Endodermal cell (in vitro differentiated cells): ENCODE results near the gene PLEKHO1. TPM values are rescaled to one million over a fixed set of nuclear protein-coding genes. Genes with fewer than 3 reads are reported as not detected.

Experiments used
- DNase-seq: peaks from one replicate; pipeline ENCODE4 v3.0.0-alpha.2; 2017
- H3K27ac ChIP-seq: 2 replicates; pipeline ENCODE4 v1.5.1; 2013; ENCODE audit warnings: mild to moderate bottlenecking, low read depth, low read length, moderate library complexity
- H3K27me3 ChIP-seq: 2 replicates; pipeline ENCODE4 v1.6.1; 2013; ENCODE audit warnings: mild to moderate bottlenecking, low read length, moderate library complexity; ENCODE audit not compliant: insufficient read depth, control insufficient read depth, poor library complexity, severe bottlenecking
- H3K36me3 ChIP-seq: 2 replicates; pipeline ENCODE4 v1.7.0; 2013; ENCODE audit warnings: mild to moderate bottlenecking, low read length, moderate library complexity; ENCODE audit not compliant: control insufficient read depth, insufficient read depth
- H3K4me1 ChIP-seq: one replicate; pipeline ENCODE4 v1.7.0; 2013; ENCODE audit warnings: low read length; ENCODE audit not compliant: control insufficient read depth, insufficient read depth
- H3K4me3 ChIP-seq: 2 replicates; pipeline ENCODE4 v1.5.1; 2013; ENCODE audit warnings: mild to moderate bottlenecking, low read length, moderate library complexity
- H3K9ac ChIP-seq: 2 replicates; pipeline ENCODE4 v1.6.1; 2013; ENCODE audit warnings: mild to moderate bottlenecking, low read length, moderate library complexity; ENCODE audit not compliant: poor library complexity, severe bottlenecking; ENCODE audit errors: extremely low read depth
- H3K9me3 ChIP-seq: 2 replicates; pipeline ENCODE4 v1.6.1; 2013; ENCODE audit warnings: mild to moderate bottlenecking, low read length, moderate library complexity; ENCODE audit not compliant: control insufficient read depth
- H3K27ac Mint-ChIP-seq: 2 replicates; pipeline ENCODE4 v1.8.0; 2020; ENCODE audit warnings: mixed read lengths
- H3K27me3 Mint-ChIP-seq: 2 replicates; pipeline ENCODE4 v1.8.0; 2021; ENCODE audit warnings: mild to moderate bottlenecking, mixed read lengths; ENCODE audit not compliant: insufficient read depth
- H3K36me3 Mint-ChIP-seq: 2 replicates; pipeline ENCODE4 v1.8.0; 2020; ENCODE audit warnings: low read depth, mixed read lengths
- H3K4me1 Mint-ChIP-seq: 2 replicates; pipeline ENCODE4 v1.8.0; 2020; ENCODE audit warnings: mixed read lengths
- H3K4me3 Mint-ChIP-seq: 2 replicates; pipeline ENCODE4 v1.8.0; 2020; ENCODE audit warnings: mild to moderate bottlenecking, moderate library complexity, mixed read lengths
- H3K9me3 Mint-ChIP-seq: 2 replicates; pipeline ENCODE4 v1.8.0; 2020; ENCODE audit warnings: mild to moderate bottlenecking, mixed read lengths
- WGBS, 2 experiments: methylation state at CpG; one replicate each; pipeline versions ENCODE4 v1.1.5 to v1.1.7; 2013; ENCODE audit warnings: missing lambda C conversion rate in 2 of 2, mixed read lengths in 1 of 2; ENCODE audit not compliant: insufficient coverage in 1 of 2, insufficient read length in 1 of 2; 5-methylcytosine and 5-hydroxymethylcytosine counted together
- total RNA-seq, 2 donors: library from RNA; stranded (reverse); fragmentation: NEBNext Ultra II Directional in 1 of 2; extraction: Animal tissue kit (Norgen Biotek cat#: 25700) in 1 of 2; gene quantifications; 2 replicates in 1 of 2; 3 replicates in 1 of 2; pipeline ENCODE4 v1.2.1, GENCODE V29; 2021
- TF ChIP-seq, protein P1 (sequence below): fragments of 200-600 bp; sonication (generic); conservative IDR thresholded peaks from 2 replicates; pipeline ENCODE4 v1.5.0; 2021; ENCODE audit warnings: antibody characterized with exemption, mild to moderate bottlenecking

The PLEKHO1 gene
- total RNA-seq, 2 donors from 2014 or later: 42.9 to 46.0 TPM

DNA sequence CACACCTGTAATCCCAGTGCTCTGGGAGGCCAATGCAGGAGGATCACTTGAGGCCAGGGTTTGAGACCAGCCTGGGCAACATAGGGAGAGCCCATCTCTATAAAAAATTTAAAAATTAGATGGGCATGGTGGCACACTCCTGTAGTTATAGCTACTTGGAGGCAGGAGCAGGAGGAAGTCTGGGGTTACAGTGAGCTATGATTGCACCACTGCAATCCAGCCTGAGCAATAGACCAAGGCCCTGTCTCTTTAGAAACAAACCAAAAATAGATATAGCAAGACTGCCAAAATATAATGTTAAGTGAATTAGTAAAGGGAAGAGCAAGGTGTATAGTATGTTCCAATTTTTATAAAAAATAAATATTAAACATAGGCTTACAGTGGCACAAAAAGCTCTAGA is 28.8 kb downstream of the PLEKHO1 start:
- DNase-seq: no peak
- Histone ChIP-seq H3K9me3 (no peaks in the 10 kb centered on the region), H3K4me1 (no peaks in the 10 kb centered on the region), H3K9ac (no peak overlapping the region), H3K27me3 (no peaks in the 10 kb centered on the region), H3K27ac (no peak overlapping the region), H3K36me3 (no peaks in the 10 kb centered on the region), H3K4me3 (no peak overlapping the region)
- Mint-ChIP-seq H3K4me3 (no peak overlapping the region), H3K9me3 (no peaks in the 10 kb centered on the region), H3K4me1 (no peaks in the 10 kb centered on the region), H3K27ac (no peak overlapping the region), H3K27me3 (no peaks in the 10 kb centered on the region), H3K36me3 (no peaks in the 10 kb centered on the region)
- TF ChIP-seq, protein P1, sequence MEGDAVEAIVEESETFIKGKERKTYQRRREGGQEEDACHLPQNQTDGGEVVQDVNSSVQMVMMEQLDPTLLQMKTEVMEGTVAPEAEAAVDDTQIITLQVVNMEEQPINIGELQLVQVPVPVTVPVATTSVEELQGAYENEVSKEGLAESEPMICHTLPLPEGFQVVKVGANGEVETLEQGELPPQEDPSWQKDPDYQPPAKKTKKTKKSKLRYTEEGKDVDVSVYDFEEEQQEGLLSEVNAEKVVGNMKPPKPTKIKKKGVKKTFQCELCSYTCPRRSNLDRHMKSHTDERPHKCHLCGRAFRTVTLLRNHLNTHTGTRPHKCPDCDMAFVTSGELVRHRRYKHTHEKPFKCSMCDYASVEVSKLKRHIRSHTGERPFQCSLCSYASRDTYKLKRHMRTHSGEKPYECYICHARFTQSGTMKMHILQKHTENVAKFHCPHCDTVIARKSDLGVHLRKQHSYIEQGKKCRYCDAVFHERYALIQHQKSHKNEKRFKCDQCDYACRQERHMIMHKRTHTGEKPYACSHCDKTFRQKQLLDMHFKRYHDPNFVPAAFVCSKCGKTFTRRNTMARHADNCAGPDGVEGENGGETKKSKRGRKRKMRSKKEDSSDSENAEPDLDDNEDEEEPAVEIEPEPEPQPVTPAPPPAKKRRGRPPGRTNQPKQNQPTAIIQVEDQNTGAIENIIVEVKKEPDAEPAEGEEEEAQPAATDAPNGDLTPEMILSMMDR: no peak

DNA sequence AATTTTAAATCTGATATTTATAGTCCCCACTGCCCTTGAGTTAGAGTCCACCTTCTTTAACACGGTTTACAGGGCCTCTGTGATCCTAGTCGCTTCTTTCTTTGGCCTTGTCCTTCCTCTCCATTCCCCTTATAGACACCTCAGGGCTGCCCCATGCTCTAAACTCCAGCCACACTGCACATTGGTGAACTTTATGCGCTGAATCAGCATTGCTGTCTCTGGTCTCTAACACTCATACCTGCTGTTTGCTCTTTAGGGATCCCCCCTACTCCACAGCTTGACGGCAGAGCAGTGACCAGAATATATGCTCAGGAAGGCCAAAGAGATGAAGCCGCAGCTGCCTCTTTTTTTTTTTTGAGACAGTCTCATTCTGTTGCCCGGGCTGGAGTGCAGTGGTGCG is 30.2 kb downstream of the PLEKHO1 start:
- DNase-seq: no peak
- no peaks in the 10 kb centered on the region for H3K4me1 ChIP-seq
- H3K9ac ChIP-seq: no peak overlapping the region
- H3K4me3 ChIP-seq: no peak overlapping the region
- Mint-ChIP-seq H3K27me3 (no peaks in the 10 kb centered on the region), H3K27ac (no peak overlapping the region), H3K4me1 (no peaks in the 10 kb centered on the region), H3K36me3 (no peaks in the 10 kb centered on the region), H3K9me3 (no peaks in the 10 kb centered on the region), H3K4me3 (no peak overlapping the region)
- no peaks in the 10 kb centered on the region for H3K27me3 ChIP-seq
- no peaks in the 10 kb centered on the region for H3K9me3 ChIP-seq
- TF ChIP-seq, protein P1: no peak
- no peaks in the 10 kb centered on the region for H3K36me3 ChIP-seq
- WGBS, 2 experiments: 91 to 95% methylated on average over 4 to 7 of the region's 7 CpGs
- H3K27ac ChIP-seq: no peak overlapping the region

DNA sequence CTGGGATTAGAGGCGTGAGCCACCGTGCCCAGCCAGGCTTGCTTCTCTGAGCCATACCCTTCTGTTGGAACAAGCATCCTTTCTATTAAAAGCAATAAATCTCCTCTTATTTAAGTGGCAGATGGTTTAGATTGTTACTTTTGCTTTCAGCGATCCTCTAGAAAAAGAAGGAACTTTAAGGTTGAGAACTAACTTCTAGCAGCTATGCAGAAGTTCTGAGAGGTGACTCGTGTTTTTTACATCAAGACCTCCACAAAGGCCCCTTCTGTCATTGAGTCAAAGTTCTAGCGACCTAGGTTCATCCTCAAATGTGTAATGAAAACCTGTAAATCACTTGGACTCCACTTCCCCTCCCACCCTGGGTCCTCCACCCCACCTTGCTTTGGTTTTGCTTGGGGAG is 30.8 kb downstream of the PLEKHO1 start:
- Mint-ChIP-seq H3K36me3 (no peaks in the 10 kb centered on the region), H3K9me3 (no peaks in the 10 kb centered on the region), H3K4me3 (no peak overlapping the region), H3K27me3 (no peaks in the 10 kb centered on the region), H3K4me1 (no peaks in the 10 kb centered on the region), H3K27ac (no peak overlapping the region)
- DNase-seq: no peak
- no peaks in the 10 kb centered on the region for H3K27me3 ChIP-seq
- H3K27ac ChIP-seq: no peak overlapping the region
- TF ChIP-seq, protein P1: no peak
- no peaks in the 10 kb centered on the region for H3K36me3 ChIP-seq
- 60 to 86% methylated on average over 1 to 5 of the region's 5 CpGs for WGBS, 2 experiments
- no peak overlapping the region for H3K9ac ChIP-seq
- no peak overlapping the region for H3K4me3 ChIP-seq
- no peaks in the 10 kb centered on the region for H3K4me1 ChIP-seq
- no peaks in the 10 kb centered on the region for H3K9me3 ChIP-seq
